ENCODE results near the gene SLC13A1. TPM values are rescaled to one million over a fixed set of nuclear protein-coding genes. Genes with fewer than 3 reads are reported as not detected.
"Not testable (repeated sequence)": the region's sequence is repeated elsewhere in the genome, so short reads cannot be mapped to it uniquely, and the experiment has no call there.

The SLC13A1 gene
- total RNA-seq, 4 donors from 2014 or later: not detected

GRCh38 chr7:123099712-123100111 is 100.1 kb downstream of the SLC13A1 start:
- H3K9me3 ChIP-seq: peaks cover 0 to 2% (median 0%) of the 10 kb centered on the region in 4 donors
- H3K4me1 ChIP-seq: no peaks in the 10 kb centered on the region
- H3K27me3 ChIP-seq: no peaks in the 10 kb centered on the region
- H3K4me3 ChIP-seq: no peak overlapping the region
- TF ChIP-seq CTCF (IDR thresholded peaks at IDR 0.05) (no peak), EP300 (IDR thresholded peaks at IDR 0.05) (no peak), POLR2A (IDR thresholded peaks at IDR 0.05) (no peak)
- DNase-seq (ENCODE audit: low spot score in 2 of 2): no peak
- H3K36me3 ChIP-seq: no peaks in the 10 kb centered on the region
- 31 to 43% methylated on average over 2 of the region's 2 CpGs for WGBS, 2 donors
- no peak overlapping the region for H3K27ac ChIP-seq

GRCh38 chr7:123096976-123097375 is 102.8 kb downstream of the SLC13A1 start:
- DNase-seq (ENCODE audit: low spot score in 2 of 2): no peak
- H3K36me3 ChIP-seq: no peaks in the 10 kb centered on the region
- H3K4me1 ChIP-seq: no peaks in the 10 kb centered on the region
- WGBS, 2 donors: 93 to 94% methylated on average over 1 of the region's 1 CpG
- H3K27me3 ChIP-seq: no peaks in the 10 kb centered on the region
- TF ChIP-seq EP300 (IDR thresholded peaks at IDR 0.05) (no peak), POLR2A (IDR thresholded peaks at IDR 0.05) (no peak), CTCF (IDR thresholded peaks at IDR 0.05) (no peak)
- peaks cover 0 to 2% (median 0%) of the 10 kb centered on the region in 4 donors for H3K9me3 ChIP-seq
- H3K27ac ChIP-seq: no peak overlapping the region
- H3K4me3 ChIP-seq: no peak overlapping the region

- TF ChIP-seq EP300 (IDR thresholded peaks at IDR 0.05) (no peak), CTCF (IDR thresholded peaks at IDR 0.05) (no peak), POLR2A (IDR thresholded peaks at IDR 0.05) (no peak)
- H3K9me3 ChIP-seq: peaks cover 0 to 2% (median 0%) of the 10 kb centered on the region in 4 donors
- no peaks in the 10 kb centered on the region for H3K27me3 ChIP-seq
- no peak overlapping the region for H3K4me3 ChIP-seq
- no peak for DNase-seq (ENCODE audit: low spot score in 2 of 2)
- WGBS, 2 donors: 83 to 85% methylated on average over 1 of the region's 1 CpG
- no peak overlapping the region for H3K27ac ChIP-seq
- no peaks in the 10 kb centered on the region for H3K4me1 ChIP-seq
- H3K36me3 ChIP-seq: no peaks in the 10 kb centered on the region
Measured at GRCh38 chr7:123096434-123096833, 103.3 kb downstream of the SLC13A1 start.

GRCh38 chr7:123090456-123090855 is 109.3 kb downstream of the SLC13A1 start:
- WGBS, 2 donors: 44 to 52% methylated on average over 2 of the region's 2 CpGs
- Histone ChIP-seq H3K4me1 (no peaks in the 10 kb centered on the region), H3K9me3 (peaks cover 0 to 3% (median 0%) of the 10 kb centered on the region in 4 donors), H3K27ac (no peak overlapping the region), H3K36me3 (no peaks in the 10 kb centered on the region), H3K27me3 (no peaks in the 10 kb centered on the region), H3K4me3 (no peak overlapping the region)
- DNase-seq (ENCODE audit: low spot score in 2 of 2): no peak
- TF ChIP-seq CTCF (IDR thresholded peaks at IDR 0.05): no peak
- no peak for TF ChIP-seq POLR2A (IDR thresholded peaks at IDR 0.05)
- no peak for TF ChIP-seq EP300 (IDR thresholded peaks at IDR 0.05)

- H3K4me3 ChIP-seq; H3K4me1 ChIP-seq; DNase-seq (ENCODE audit: low spot score in 2 of 2); H3K27ac ChIP-seq; H3K36me3 ChIP-seq; H3K27me3 ChIP-seq: not testable (repeated sequence)
- peaks cover 0 to 16% (median 0%) of the 10 kb centered on the region in 4 donors for H3K9me3 ChIP-seq
- 97 to 100% methylated on average over 1 of the region's 1 CpG for WGBS, 2 donors
Measured at GRCh38 chr7:123086910-123087309, 112.9 kb downstream of the SLC13A1 start.

- not testable (repeated sequence) for H3K36me3 ChIP-seq; H3K27me3 ChIP-seq; H3K4me1 ChIP-seq; H3K27ac ChIP-seq; H3K4me3 ChIP-seq; DNase-seq (ENCODE audit: low spot score in 2 of 2)
- H3K9me3 ChIP-seq: peaks cover 0 to 21% (median 0%) of the 10 kb centered on the region in 4 donors
- WGBS, 2 donors: 90 to 96% methylated on average over 9 of the region's 9 CpGs
Measured at GRCh38 chr7:123084861-123085260, 114.9 kb downstream of the SLC13A1 start.

Measured in tibial nerve (tissue), 4 donors.